Keratinocyte (primary cell): ENCODE data around the gene PGAP3.

ENCODE experiments used
- CTCF ChIP-seq, 3 experiments: IDR thresholded peaks in 1 of 3; conservative IDR thresholded peaks in 1 of 3; optimal IDR thresholded peaks in 1 of 3; 2 replicates in 2 of 3; 3 replicates in 1 of 3; pipeline versions ENCODE3 to v1.5.1; 2011; ENCODE audit warnings: low read length in 3 of 3, mild to moderate bottlenecking in 3 of 3, moderate library complexity in 2 of 3, control low read depth in 1 of 3, inconsistent platforms in 1 of 3; ENCODE audit not compliant: insufficient read depth in 2 of 3; ENCODE audit errors: extremely low read depth in 1 of 3
- EZH2 ChIP-seq: IDR thresholded peaks from one replicate; pipeline ENCODE4 v1.6.1; 2012; ENCODE audit warnings: inconsistent platforms, mild to moderate bottlenecking, low read length, moderate library complexity

DNA sequence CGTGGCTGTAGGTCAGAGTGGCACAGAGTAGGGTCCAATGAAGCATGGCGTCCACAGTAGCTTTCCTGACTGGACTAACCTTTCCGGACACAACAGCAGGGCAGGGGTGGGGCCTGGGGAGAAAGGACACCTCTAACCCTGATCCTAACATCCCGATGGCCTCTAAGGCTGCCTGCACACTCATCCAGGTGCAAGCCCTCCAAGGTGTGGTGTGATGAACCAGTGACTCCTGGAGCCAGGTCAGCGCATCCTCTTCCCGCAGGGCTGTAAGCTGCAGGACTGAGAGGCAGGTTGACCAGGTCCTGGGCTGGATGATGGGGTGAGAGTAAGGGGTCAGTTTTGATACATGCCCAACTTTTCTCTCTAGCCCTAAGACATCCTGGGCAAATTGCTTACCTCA, 8.9 kb upstream of the PGAP3 start:
- TF ChIP-seq CTCF (optimal IDR thresholded peaks at IDR 0.05 in 1 of 3, IDR thresholded peaks at IDR 0.05 in 1 of 3, conservative IDR thresholded peaks at IDR 0.05 in 1 of 3; ENCODE audit: extremely low read depth in 1 of 3, insufficient read depth in 2 of 3, low read length in 3 of 3), result no peak
- no peak for TF ChIP-seq EZH2
